Mucosa of rectum (tissue), 2 donors: ENCODE measurements around the gene GPRIN2.
"Not testable (repeated sequence)": the region's sequence is repeated elsewhere in the genome, so short reads cannot be mapped to it uniquely, and the experiment has no call there.

Source experiments
- H3K27ac ChIP-seq, 2 donors: one replicate each; pipeline ENCODE4 v1.7.0; 2013; ENCODE audit warnings: inconsistent platforms in 2 of 2, low read depth in 2 of 2, low read length in 2 of 2
- H3K27me3 ChIP-seq, 2 donors: one replicate each; pipeline ENCODE4 v1.7.0; 2013; ENCODE audit warnings: low read length in 2 of 2; ENCODE audit not compliant: control insufficient read depth in 2 of 2, insufficient read depth in 2 of 2
- H3K36me3 ChIP-seq, 2 donors: one replicate each; pipeline ENCODE4 v1.7.0; 2013; ENCODE audit warnings: low read length in 2 of 2; ENCODE audit not compliant: control insufficient read depth in 2 of 2, insufficient read depth in 2 of 2
- H3K4me1 ChIP-seq, 2 donors: one replicate each; pipeline ENCODE4 v1.7.0; 2013; ENCODE audit warnings: low read length in 2 of 2, mild to moderate bottlenecking in 1 of 2; ENCODE audit not compliant: control insufficient read depth in 2 of 2, insufficient read depth in 2 of 2
- H3K4me3 ChIP-seq, 2 donors: one replicate each; pipeline ENCODE4 v1.7.0; 2013; ENCODE audit warnings: low read length in 2 of 2
- H3K9ac ChIP-seq, 2 donors: one replicate each; pipeline ENCODE4 v1.7.0; 2013; ENCODE audit warnings: low read length in 2 of 2, low read depth in 1 of 2, mild to moderate bottlenecking in 1 of 2
- H3K9me3 ChIP-seq, 2 donors: one replicate each; pipeline ENCODE4 v1.7.0; 2013; ENCODE audit warnings: low read length in 2 of 2; ENCODE audit not compliant: control insufficient read depth in 2 of 2
- donor health status: healthy.
- donor health status: Normal muscosa, but diverticular disease.

The GPRIN2 gene

DNA sequence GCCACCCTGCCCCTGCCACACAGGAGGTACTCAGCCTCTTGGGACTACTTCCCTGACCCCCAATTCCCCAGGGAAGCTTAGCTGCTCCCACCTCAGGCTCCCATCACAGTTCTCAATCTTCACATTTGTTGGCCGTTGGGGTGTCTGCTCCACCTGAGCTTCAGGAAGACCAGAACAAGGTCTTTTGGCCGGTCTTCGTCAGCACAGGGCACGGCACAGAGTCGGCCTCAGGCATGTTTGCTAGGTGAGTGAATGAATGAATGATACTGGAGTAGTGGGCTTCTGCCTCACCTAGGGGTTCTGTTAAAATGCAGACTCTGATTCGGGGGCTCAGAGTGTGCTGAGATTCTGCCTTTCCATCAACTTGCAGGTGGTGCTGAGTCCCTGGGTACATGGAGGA is 20.3 kb downstream of the GPRIN2 start:
- H3K9ac ChIP-seq = no peak overlapping the region
- no peaks in the 10 kb centered on the region for H3K9me3 ChIP-seq
- no peaks in the 10 kb centered on the region for H3K27me3 ChIP-seq
- H3K4me3 ChIP-seq = no peak overlapping the region
- H3K36me3 ChIP-seq = no peaks in the 10 kb centered on the region
- no peak overlapping the region for H3K27ac ChIP-seq
- peaks cover 0 to 15% of the 10 kb centered on the region in 2 donors for H3K4me1 ChIP-seq

DNA sequence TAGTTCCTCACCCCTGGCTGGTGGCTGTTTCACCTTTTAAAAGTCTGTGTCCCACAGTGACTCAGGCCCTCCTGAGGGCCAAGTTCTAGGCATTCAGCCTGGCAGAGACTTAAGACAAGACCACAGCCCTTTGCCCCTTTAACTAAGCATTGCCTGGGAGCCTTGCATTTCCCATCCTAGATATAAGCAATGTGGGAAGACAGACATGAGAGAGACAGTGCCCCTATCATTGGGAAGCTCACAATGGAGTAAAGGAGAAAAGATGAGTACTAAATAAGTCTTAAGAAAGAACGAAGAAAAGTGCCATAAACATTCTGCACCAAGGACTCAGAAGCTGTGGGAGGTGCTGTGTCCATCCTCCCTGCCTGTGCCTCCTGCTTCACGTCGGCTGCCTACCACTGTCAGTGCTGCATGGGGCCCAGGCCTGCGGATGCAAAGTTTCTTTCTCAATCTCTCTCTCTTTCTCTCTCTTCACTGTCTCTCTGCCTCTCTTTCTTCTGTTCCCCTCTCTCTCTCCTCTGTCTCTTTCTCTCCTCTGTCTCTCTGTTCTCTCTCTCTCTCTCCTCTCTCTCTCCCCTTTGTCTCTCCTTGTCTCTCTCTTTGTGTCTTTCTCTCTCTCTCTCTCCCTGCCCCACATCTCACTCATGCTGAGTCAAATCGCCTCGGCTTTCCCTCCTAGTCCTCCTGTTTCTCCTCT is 21.5 kb downstream of the GPRIN2 start:
- H3K27ac ChIP-seq = no peak overlapping the region
- H3K4me3 ChIP-seq = no peak overlapping the region
- no peaks in the 10 kb centered on the region for H3K36me3 ChIP-seq
- H3K27me3 ChIP-seq = no peaks in the 10 kb centered on the region
- H3K9ac ChIP-seq = no peak overlapping the region
- no peaks in the 10 kb centered on the region for H3K9me3 ChIP-seq
- peaks cover 0 to 5% of the 10 kb centered on the region in 2 donors for H3K4me1 ChIP-seq

DNA sequence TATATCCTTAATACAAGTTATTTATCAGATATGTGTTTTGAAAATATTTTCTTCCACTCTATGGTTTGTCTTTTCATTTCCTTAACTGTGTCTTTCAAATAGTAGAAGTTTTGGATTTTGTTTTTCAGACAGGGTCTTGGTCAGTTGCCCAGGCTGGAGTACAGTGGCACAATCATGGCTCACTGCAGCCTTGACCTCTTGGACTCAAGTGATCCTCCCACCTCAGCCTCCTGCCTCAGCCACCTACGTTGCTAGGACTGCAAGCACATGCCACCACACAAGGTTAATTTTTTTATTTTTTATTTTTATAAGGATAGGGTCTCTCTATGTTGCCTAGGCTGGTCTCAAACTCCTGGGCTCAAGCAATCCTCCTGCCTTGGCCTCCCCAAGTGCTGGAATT is 24.2 kb downstream of the GPRIN2 start:
- not testable (repeated sequence) for H3K27me3 ChIP-seq, H3K27ac ChIP-seq, H3K4me1 ChIP-seq, H3K36me3 ChIP-seq, H3K9me3 ChIP-seq, H3K4me3 ChIP-seq, H3K9ac ChIP-seq

DNA sequence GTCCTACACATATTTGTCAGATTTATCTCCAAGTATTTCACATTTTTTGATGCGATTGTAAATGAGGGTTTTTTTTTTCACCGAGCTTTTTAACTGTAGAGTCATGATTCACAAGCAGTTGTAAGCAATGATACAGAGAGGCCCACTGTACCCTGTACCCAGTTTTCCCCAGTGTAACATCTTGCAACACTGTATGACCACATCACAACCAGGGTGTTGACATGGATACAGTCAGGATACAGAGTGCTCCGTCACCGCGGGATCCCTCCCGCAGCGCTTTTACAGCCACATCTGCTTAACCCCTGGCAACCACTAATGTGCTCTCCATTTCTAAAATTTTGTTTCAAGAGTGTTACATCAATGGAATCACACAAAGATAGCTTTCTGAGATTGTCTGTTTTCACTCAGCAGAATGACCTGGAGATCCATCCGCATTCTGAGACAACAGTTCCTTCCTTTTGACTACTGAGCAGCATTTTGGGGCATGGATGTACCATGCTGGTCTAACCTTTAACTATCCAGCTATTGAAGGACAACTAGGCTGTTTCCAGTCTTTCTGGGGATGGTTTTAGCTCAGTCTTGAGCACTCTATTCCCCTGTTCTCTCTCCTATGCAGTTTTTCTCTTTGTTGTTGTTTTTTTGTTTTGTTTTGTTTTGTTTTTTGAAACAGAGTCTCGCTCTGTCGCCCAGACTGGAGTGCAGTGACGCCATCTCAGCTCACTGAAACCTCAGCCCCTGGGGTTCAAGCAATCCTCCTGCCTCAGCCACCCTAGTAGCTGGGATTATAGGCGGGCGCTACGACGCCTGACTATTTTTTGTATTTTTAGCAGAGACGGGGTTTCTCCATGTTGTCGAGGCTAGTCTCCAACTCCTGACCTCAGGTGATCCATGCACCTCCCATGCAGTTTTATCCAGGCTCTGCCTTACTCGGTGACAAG is 25.9 kb downstream of the GPRIN2 start:
- Histone ChIP-seq H3K4me3 (no peak overlapping the region), H3K27me3 (no peaks in the 10 kb centered on the region), H3K4me1 (no peaks in the 10 kb centered on the region), H3K9me3 (no peaks in the 10 kb centered on the region), H3K36me3 (no peaks in the 10 kb centered on the region), H3K27ac (no peak overlapping the region), H3K9ac (no peak overlapping the region)

DNA sequence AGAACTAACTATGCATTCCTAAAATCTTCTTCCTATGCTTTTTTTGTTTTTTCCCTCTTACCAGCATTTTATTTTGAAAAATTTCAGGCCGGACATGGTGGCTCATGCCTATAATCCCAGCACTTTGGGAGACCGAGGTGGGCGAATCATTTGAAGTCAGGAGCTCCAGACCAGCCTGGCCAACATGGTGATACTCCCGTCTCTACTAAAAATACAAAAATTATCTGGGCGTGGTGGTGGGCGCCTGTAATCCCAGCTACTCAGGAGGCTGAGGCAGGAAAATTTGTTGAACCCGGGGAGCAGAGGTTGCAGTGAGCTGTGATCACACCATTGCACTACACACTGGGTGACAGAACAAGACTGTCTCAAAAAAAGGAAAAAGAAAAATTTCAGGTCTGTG is 26.7 kb downstream of the GPRIN2 start:
- not testable (repeated sequence) for H3K4me3 ChIP-seq, H3K9me3 ChIP-seq, H3K36me3 ChIP-seq, H3K27ac ChIP-seq, H3K27me3 ChIP-seq, H3K9ac ChIP-seq, H3K4me1 ChIP-seq

DNA sequence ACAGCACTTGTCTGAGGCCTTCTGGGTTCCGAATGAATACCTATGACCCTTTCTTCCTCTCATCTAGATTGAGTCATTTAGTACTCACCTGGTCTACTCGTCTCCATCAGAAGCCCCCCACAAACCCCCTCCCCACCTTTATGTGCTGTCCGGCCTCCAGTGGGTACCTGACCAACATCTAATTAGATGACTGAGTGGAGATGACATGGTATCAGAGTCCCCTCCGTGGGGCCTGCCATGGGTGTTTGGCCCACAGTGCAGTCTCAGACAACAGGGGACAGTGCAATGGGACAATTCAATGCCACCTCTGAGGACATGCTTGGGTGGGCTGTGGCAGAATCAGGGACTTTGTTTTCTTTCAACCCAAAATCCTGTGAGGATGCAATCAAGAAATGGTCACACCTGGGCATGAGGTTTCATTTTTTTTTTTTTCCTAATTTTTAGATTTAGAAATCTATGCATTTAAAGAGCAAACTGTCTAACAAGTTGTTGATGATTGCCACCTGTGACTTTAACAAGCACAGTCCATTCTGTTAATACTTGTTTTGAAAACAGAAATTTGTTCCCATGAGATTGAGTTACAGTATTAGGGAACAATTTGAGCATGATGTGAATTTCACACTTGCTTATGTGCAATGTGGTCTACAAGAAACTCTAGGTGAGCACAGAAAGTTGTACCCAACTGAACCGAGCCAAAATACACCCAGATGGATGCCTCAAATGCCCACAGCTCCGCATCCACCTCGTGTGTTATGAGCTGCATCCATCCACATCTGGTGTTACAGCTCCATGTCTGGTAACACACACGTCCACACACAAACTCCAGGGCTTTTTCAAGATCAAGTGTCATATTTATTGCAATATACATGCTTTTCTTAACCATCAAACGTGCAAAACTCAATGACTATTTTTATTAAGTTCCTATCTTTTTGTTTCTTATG is 27.5 kb downstream of the GPRIN2 start:
- Histone ChIP-seq H3K27ac (no peak overlapping the region), H3K27me3 (no peaks in the 10 kb centered on the region), H3K4me3 (no peak overlapping the region), H3K4me1 (peaks cover 2 to 4% of the 10 kb centered on the region in 2 donors), H3K9me3 (no peaks in the 10 kb centered on the region), H3K9ac (no peak overlapping the region), H3K36me3 (no peaks in the 10 kb centered on the region)

DNA sequence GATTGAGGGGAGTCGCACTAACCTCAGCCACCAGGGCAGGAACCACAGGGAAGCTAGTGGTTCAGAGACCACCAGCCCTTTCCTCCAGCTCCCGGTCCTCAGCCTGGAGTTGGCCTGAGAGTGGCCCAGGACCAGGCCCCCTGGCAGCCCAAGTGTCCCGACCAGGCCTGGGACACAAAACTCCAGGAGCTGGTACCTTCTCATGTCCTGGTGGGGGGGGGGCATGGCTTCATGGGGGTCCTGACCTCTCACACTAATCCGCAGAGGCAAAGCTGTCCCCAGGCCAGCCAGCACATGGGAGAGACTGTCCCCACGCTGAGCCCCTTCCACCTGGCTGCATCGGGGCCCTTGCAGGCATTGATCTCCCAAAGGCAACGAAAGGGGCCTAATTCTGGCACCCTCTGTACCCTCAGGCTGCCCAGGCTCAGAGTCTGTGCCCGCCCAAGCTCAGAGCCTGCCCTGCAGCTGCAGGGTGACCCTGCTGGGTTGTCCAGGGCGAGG is 28.2 kb downstream of the GPRIN2 start:
- Histone ChIP-seq H3K9ac (no peak overlapping the region), H3K4me1 (peaks cover 9 to 11% of the 10 kb centered on the region in 2 donors), H3K9me3 (no peaks in the 10 kb centered on the region), H3K4me3 (no peak overlapping the region), H3K27me3 (no peaks in the 10 kb centered on the region), H3K27ac (no peak overlapping the region), H3K36me3 (no peaks in the 10 kb centered on the region)

DNA sequence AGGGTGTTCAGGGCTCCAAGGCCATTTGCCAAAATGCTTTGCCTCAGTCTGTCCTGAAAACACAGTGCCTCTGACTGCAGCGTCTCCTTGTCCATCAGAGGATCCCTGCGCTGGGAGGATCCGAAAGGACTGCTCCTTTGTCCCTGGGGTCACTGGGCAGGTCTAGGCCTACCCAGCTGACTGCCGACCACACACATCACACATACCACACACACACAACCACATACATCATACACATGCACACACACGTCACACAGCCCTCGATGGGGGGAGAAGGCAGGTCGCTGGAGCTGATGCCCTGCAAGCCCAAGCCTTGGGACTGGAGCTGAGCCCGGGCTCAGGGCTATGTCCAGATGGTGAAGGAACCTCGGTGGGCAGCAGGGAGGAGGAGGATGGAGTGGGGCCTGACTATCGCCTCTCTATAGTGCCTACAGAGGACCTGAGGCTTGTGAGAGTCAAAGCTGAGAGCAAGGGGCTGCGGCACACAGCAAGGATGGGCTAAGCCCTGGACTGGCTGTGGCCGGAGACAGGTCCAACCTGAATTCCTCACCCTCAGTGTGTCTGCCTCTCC is 29.1 kb downstream of the GPRIN2 start:
- Histone ChIP-seq H3K4me1 (peaks cover 11 to 14% of the 10 kb centered on the region in 2 donors), H3K4me3 (no peak overlapping the region), H3K9me3 (no peaks in the 10 kb centered on the region), H3K9ac (no peak overlapping the region), H3K36me3 (no peaks in the 10 kb centered on the region), H3K27ac (no peak overlapping the region), H3K27me3 (no peaks in the 10 kb centered on the region)

DNA sequence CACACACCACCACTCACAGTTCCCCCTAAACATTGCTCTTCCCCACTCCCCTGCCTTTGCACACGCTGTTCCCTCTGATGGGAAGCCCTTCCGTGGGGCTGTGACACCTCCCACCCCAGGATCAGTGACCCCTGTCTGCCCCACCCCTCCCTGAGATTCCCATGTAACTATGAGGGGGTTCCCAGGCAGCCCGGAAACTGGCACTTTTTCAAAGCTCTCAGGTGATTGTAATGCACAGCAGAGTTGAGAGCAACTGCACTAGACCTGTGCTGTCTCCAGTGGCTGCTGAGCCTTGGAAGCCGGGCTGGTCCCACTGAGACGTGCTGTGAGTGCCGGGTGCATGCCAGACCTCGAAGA is 29.8 kb downstream of the GPRIN2 start:
- no peaks in the 10 kb centered on the region for H3K36me3 ChIP-seq
- H3K9me3 ChIP-seq = no peaks in the 10 kb centered on the region
- H3K9ac ChIP-seq = no peak overlapping the region
- H3K27ac ChIP-seq = no peak overlapping the region
- no peak overlapping the region for H3K4me3 ChIP-seq
- no peaks in the 10 kb centered on the region for H3K27me3 ChIP-seq
- peaks cover 11 to 14% of the 10 kb centered on the region in 2 donors for H3K4me1 ChIP-seq
